ENCODE data around the gene USF2.

DNA sequence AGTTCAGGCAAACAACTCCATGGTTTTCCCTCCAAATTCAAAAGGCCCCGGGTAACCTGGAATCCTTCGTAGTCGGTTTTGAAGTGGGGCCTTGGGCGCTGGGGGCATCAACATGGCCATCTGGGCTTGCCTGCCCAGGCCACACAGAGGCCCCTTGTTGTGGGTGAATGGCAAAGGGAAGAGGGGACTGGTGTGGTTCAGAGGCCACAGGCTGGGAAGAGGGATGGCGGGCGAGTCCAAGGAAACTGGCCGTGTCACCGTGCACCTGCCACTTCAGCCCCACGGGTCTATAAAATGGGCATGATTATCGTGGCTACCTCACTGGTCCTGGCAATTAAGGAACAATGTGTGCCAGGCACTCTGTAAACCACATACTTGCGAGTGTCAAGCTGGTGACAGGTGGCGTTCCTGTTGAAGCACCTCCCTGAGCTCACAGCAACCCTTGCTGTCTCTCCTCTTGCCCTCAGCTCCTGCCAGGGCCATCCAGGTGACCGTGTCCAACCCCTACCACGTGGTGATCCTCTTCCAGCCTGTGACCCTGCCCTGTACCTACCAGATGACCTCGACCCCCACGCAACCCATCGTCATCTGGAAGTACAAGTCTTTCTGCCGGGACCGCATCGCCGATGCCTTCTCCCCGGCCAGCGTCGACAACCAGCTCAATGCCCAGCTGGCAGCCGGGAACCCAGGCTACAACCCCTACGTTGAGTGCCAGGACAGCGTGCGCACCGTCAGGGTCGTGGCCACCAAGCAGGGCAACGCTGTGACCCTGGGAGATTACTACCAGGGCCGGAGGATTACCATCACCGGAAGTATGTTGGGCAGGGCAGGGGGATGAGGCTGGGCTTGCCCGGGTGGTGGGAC is 18.7 kb upstream of the USF2 start:
- TF ChIP-seq, protein P1, sequence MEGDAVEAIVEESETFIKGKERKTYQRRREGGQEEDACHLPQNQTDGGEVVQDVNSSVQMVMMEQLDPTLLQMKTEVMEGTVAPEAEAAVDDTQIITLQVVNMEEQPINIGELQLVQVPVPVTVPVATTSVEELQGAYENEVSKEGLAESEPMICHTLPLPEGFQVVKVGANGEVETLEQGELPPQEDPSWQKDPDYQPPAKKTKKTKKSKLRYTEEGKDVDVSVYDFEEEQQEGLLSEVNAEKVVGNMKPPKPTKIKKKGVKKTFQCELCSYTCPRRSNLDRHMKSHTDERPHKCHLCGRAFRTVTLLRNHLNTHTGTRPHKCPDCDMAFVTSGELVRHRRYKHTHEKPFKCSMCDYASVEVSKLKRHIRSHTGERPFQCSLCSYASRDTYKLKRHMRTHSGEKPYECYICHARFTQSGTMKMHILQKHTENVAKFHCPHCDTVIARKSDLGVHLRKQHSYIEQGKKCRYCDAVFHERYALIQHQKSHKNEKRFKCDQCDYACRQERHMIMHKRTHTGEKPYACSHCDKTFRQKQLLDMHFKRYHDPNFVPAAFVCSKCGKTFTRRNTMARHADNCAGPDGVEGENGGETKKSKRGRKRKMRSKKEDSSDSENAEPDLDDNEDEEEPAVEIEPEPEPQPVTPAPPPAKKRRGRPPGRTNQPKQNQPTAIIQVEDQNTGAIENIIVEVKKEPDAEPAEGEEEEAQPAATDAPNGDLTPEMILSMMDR (IDR thresholded peaks at IDR 0.05; ENCODE audit: poor library complexity): no peak
- no peak for TF ChIP-seq EZH2 (IDR thresholded peaks at IDR 0.05; ENCODE audit: borderline replicate concordance)

All from hepatocyte (in vitro differentiated cells).